B cell (primary cell): Measurements from ENCODE around the gene NPPB.

ENCODE experiments used
- EZH2 ChIP-seq: IDR thresholded peaks from 2 replicates; pipeline ENCODE4 v1.6.1; 2012; ENCODE audit warnings: borderline replicate concordance, low read depth, mild to moderate bottlenecking, moderate library complexity, low read length; ENCODE audit not compliant: insufficient read depth, poor library complexity, severe bottlenecking
- TF ChIP-seq, protein P1 (sequence below): fragments of 200-600 bp; IDR thresholded peaks from one replicate; pipeline ENCODE4 v1.8.0; 2022; ENCODE audit warnings: antibody characterized with exemption, mild to moderate bottlenecking

DNA sequence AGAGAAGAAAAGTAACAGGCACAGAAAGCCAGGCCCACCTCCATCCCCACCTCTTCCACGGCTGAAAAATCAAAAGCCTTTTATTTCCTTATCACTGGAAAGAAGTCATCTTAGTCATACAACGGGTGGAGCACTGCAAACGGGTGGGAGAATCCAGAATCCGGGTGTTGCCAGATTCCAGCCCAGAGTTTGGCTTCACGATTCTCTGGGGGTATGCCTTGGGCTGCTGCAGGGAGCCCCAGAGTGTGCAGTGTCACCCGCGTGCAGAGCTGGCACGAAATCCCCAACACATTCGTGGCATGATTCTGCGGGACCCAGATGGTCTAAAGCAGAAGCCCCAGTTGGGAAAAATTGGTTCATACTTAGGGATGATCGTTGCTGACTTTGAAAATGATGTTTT lies 8.6 kb downstream of the NPPB start:
- TF ChIP-seq, protein P1, sequence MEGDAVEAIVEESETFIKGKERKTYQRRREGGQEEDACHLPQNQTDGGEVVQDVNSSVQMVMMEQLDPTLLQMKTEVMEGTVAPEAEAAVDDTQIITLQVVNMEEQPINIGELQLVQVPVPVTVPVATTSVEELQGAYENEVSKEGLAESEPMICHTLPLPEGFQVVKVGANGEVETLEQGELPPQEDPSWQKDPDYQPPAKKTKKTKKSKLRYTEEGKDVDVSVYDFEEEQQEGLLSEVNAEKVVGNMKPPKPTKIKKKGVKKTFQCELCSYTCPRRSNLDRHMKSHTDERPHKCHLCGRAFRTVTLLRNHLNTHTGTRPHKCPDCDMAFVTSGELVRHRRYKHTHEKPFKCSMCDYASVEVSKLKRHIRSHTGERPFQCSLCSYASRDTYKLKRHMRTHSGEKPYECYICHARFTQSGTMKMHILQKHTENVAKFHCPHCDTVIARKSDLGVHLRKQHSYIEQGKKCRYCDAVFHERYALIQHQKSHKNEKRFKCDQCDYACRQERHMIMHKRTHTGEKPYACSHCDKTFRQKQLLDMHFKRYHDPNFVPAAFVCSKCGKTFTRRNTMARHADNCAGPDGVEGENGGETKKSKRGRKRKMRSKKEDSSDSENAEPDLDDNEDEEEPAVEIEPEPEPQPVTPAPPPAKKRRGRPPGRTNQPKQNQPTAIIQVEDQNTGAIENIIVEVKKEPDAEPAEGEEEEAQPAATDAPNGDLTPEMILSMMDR, result no peak
- no peak for TF ChIP-seq EZH2
